HCT116 (cell line): ENCODE measurements around the gene ATXN1. TPM values are rescaled to one million over a fixed set of nuclear protein-coding genes. Genes with fewer than 3 reads are reported as not detected.

Source experiments
- ATAC-seq: fragments of 200-7000 bp; cut with Tn5 transposase; 2 replicates; pipeline ENCODE4 v1.9.1; 2020; ENCODE audit warnings: mild to moderate bottlenecking, moderate library complexity
- BruUV-seq: library from RNA; stranded (reverse); fragments of 400-500 nt; replicated peaks from 2 replicates; lab custom pipeline; 2021; lab: Mats Ljungman, UMichigan
- CTCF ChIA-PET: fragments of 300-600 bp; sonication (Branson Sonifier 250); formaldehyde crosslinking; loops from one replicate; lab custom pipeline; 2021; ENCODE audit warnings: antibody characterized with exemption; lab: Charles Lee
- POLR2A ChIA-PET: fragments of 300-600, 350-600 bp; sonication (Branson Sonifier 250); formaldehyde crosslinking; loops from one replicate; lab custom pipeline; 2021; ENCODE audit warnings: antibody characterized with exemption; lab: Charles Lee
- RAD21 ChIA-PET, 2 experiments: fragments of 300-600 bp; sonication (Branson Sonifier 250); formaldehyde crosslinking; loops; one replicate each; lab custom pipeline; 2023; ENCODE audit warnings: low total read pairs in 2 of 2; ENCODE audit not compliant: uncharacterized antibody in 2 of 2, unreplicated experiment in 2 of 2, low non-redundant PET in 1 of 2; lab: Charles Lee
- DNase-seq: peaks from one replicate; pipeline ENCODE4 v3.0.0-alpha.2; 2010; ENCODE audit warnings: low read depth, low spot score
- H2AFZ ChIP-seq: fragments of 200-600 bp; shearing (Covaris generic), sonication (generic); 2 replicates; pipeline ENCODE4 v1.6.1; 2017; ENCODE audit warnings: low read depth, mixed run types, mixed read lengths, antibody characterized with exemption, low read length; ENCODE audit not compliant: poor library complexity, severe bottlenecking
- H3K27ac ChIP-seq: 2 replicates; pipeline ENCODE4 v1.5.1; 2012; ENCODE audit warnings: low read depth, low read length
- H3K27me3 ChIP-seq: fragments of 200-600 bp; sonication (generic); 2 replicates; pipeline ENCODE4 v1.6.1; 2016; ENCODE audit warnings: mixed run types, low read length, mixed read lengths; ENCODE audit not compliant: insufficient read depth
- H3K36me3 ChIP-seq, 2 experiments: fragments of 200-500 bp in 1 of 2; fragments of 200-600 bp in 1 of 2; sonication (Bioruptor generic) in 1 of 2; sonication (generic) in 1 of 2; 2 replicates each; pipeline versions ENCODE4 v1.5.1 to v1.6.1; 2014 to 2016; ENCODE audit warnings: low read length in 2 of 2, inconsistent platforms in 1 of 2, mixed read lengths in 1 of 2, mixed run types in 1 of 2; ENCODE audit not compliant: insufficient read depth in 2 of 2, control insufficient read depth in 1 of 2
- H3K4me1 ChIP-seq, 2 experiments: fragments of 200-600 bp in 1 of 2; sonication (generic) in 1 of 2; 2 replicates each; pipeline versions ENCODE4 v1.5.1 to v1.6.1; 2012 to 2017; ENCODE audit warnings: low read length in 2 of 2, inconsistent platforms in 1 of 2, mild to moderate bottlenecking in 1 of 2, mixed read lengths in 1 of 2, mixed run types in 1 of 2, moderate library complexity in 1 of 2; ENCODE audit not compliant: insufficient read depth in 2 of 2, control insufficient read depth in 1 of 2
- H3K4me2 ChIP-seq: fragments of 200-600 bp; sonication (generic); 2 replicates; pipeline ENCODE4 v1.6.1; 2017; ENCODE audit warnings: mixed run types, low read length, mixed read lengths
- H3K4me3 ChIP-seq, 2 experiments: fragments of 200-600 bp in 1 of 2; sonication (generic) in 1 of 2; replicated peaks in 1 of 2; 2 replicates each; pipeline ENCODE4 v1.5.1; 2011 to 2016; ENCODE audit warnings: low read length in 2 of 2, control low read depth in 1 of 2, low read depth in 1 of 2, mild to moderate bottlenecking in 1 of 2, mixed read lengths in 1 of 2, mixed run types in 1 of 2
- H3K79me2 ChIP-seq: fragments of 200-600 bp; sonication (generic); 2 replicates; pipeline ENCODE4 v1.6.1; 2017; ENCODE audit warnings: mild to moderate bottlenecking, mixed run types, low read length, moderate library complexity, mixed read lengths; ENCODE audit not compliant: insufficient read depth
- H3K9ac ChIP-seq: fragments of 200-600 bp; sonication (generic); 2 replicates; pipeline ENCODE4 v1.6.1; 2016; ENCODE audit warnings: low read length, mixed read lengths
- H3K9me2 ChIP-seq: fragments of 200-600 bp; sonication (generic), shearing (Covaris generic); 2 replicates; pipeline ENCODE4 v1.6.1; 2017; ENCODE audit warnings: mixed run types, mild to moderate bottlenecking, moderate library complexity; ENCODE audit not compliant: insufficient read depth
- H3K9me3 ChIP-seq, 2 experiments: fragments of 200-500 bp in 1 of 2; fragments of 200-600 bp in 1 of 2; sonication (Bioruptor generic) in 1 of 2; sonication (generic) in 1 of 2; 2 replicates each; pipeline ENCODE4 v1.6.1; 2014 to 2017; ENCODE audit warnings: low read length in 2 of 2, mixed read lengths in 2 of 2, inconsistent platforms in 1 of 2, low read depth in 1 of 2, mild to moderate bottlenecking in 1 of 2, mixed run types in 1 of 2, moderate library complexity in 1 of 2; ENCODE audit not compliant: control insufficient read depth in 1 of 2, insufficient read depth in 1 of 2
- H4K20me1 ChIP-seq: fragments of 200-600 bp; sonication (generic), shearing (Covaris generic); 2 replicates; pipeline ENCODE4 v1.6.1; 2017; ENCODE audit warnings: mixed run types, mild to moderate bottlenecking, moderate library complexity; ENCODE audit not compliant: insufficient read depth
- CTCF ChIP-seq, 3 experiments: fragments of 200-600 bp in 1 of 3; sonication (generic) in 1 of 3; IDR thresholded peaks in 2 of 3; conservative IDR thresholded peaks in 1 of 3; 2 replicates each; pipeline ENCODE4 v1.5.1; 2012 to 2017; ENCODE audit warnings: low read depth in 2 of 3, low read length in 2 of 3, antibody characterized with exemption in 1 of 3, borderline replicate concordance in 1 of 3, control low read depth in 1 of 3, mild to moderate bottlenecking in 1 of 3, mixed read lengths in 1 of 3, mixed run types in 1 of 3, moderate library complexity in 1 of 3; ENCODE audit not compliant: insufficient read depth in 1 of 3
- RAD21 ChIP-seq: IDR thresholded peaks from 2 replicates; pipeline ENCODE4 v1.6.1; 2012; ENCODE audit warnings: low read depth, mild to moderate bottlenecking
- SP1 ChIP-seq: IDR thresholded peaks from 2 replicates; pipeline ENCODE4 v1.6.1; 2012; ENCODE audit warnings: low read depth
- YY1 ChIP-seq: IDR thresholded peaks from 2 replicates; pipeline ENCODE4 v1.6.1; 2011; ENCODE audit warnings: low read length, low read depth, moderate library complexity, mild to moderate bottlenecking; ENCODE audit not compliant: insufficient replicate concordance; ENCODE audit errors: extremely low read depth
- intact Hi-C: fragments of 100-400 bp; cut with micrococcal nuclease; formaldehyde crosslinking; loops from 2 replicates; pipeline ENCODE4 v1.10.0; 2022
- total RNA-seq: library from RNA; stranded (reverse); gene quantifications from one replicate; pipeline ENCODE4 v1.2.1, GENCODE V29; 2021; ENCODE audit not compliant: unreplicated experiment

Gene ATXN1
- total RNA-seq, 1 experiment from 2014 or later, result 21.0 TPM

GRCh38 chr6:16514249-16514648 is 247.0 kb downstream of the ATXN1 start:
- Histone ChIP-seq H3K27ac (no peak overlapping the region), H3K9me3 (no peaks in the 10 kb centered on the region), H3K4me3 (no peak overlapping the region), H3K4me1 (peaks cover 30 to 40% of the 10 kb centered on the region in 2 experiments), H3K9ac (no peak overlapping the region), H3K9me2 (no peaks in the 10 kb centered on the region), H3K27me3 (no peaks in the 10 kb centered on the region), H3K4me2 (no peak overlapping the region), H3K79me2 (no peaks in the 10 kb centered on the region), H4K20me1 (no peaks in the 10 kb centered on the region), H2AFZ (no peak overlapping the region), H3K36me3 (no peaks in the 10 kb centered on the region)
- DNase-seq (no peak), ATAC-seq (peak; percentile 62)
- ChIA-PET RAD21 (interaction anchor here (0.7 to 1.0 kb wide), 2 partner anchors 211 to 572 kb away, joined by 3 read pairs; no protein-coding TSS in a partner anchor), POLR2A (no interaction called here), CTCF (interaction anchor here (0.9 to 1.7 kb wide), 16 partner anchors 9 to 579 kb away, joined by 3 to 13 read pairs (median 4); no protein-coding TSS in a partner anchor)
- BruUV-seq, result no TSS peak
- intact Hi-C loops, result loop anchor here (2.0 to 5.0 kb wide), 2 partner anchors 199 to 453 kb away; no protein-coding TSS in a partner anchor
- TF ChIP-seq RAD21, result peak; percentile 55
- TF ChIP-seq CTCF (IDR thresholded peaks at IDR 0.05 in 2 of 3, conservative IDR thresholded peaks at IDR 0.05 in 1 of 3; ENCODE audit: borderline replicate concordance in 1 of 3, insufficient read depth in 1 of 3, low read depth in 2 of 3, low read length in 2 of 3), result peak; percentile 53 to 69 (median 59); a peak in 5 of 6 replicates
- no peak for TF ChIP-seq YY1
- TF ChIP-seq SP1, result no peak
